Spinal cord (tissue), 10 donors: ENCODE results near the gene RNLS. TPM values are rescaled to one million over a fixed set of nuclear protein-coding genes. Genes with fewer than 3 reads are reported as not detected.
A peak's percentile ranks its signal among the peaks of the same experiment; 100 is the strongest.

Experiments used
- DNase-seq, 6 donors: peaks; one replicate each; pipeline versions ENCODE4 v3.0.0 to v3.0.0-alpha.2; 2013 to 2015; ENCODE audit warnings: low spot score in 6 of 6, low read depth in 4 of 6
- H3K27ac ChIP-seq: one replicate; pipeline ENCODE4 v1.5.1; 2013; ENCODE audit warnings: low read depth, low read length, control low read depth
- H3K27me3 ChIP-seq: one replicate; pipeline ENCODE4 v1.6.1; 2013; ENCODE audit warnings: low read length; ENCODE audit not compliant: control insufficient read depth, insufficient read depth
- H3K36me3 ChIP-seq: one replicate; pipeline ENCODE4 v1.6.1; 2013; ENCODE audit warnings: low read length; ENCODE audit not compliant: control insufficient read depth, insufficient read depth
- H3K4me1 ChIP-seq: one replicate; pipeline ENCODE4 v1.6.1; 2013; ENCODE audit warnings: low read length; ENCODE audit not compliant: control insufficient read depth, insufficient read depth
- H3K4me3 ChIP-seq: one replicate; pipeline ENCODE4 v1.5.1; 2013; ENCODE audit warnings: low read depth, low read length, control low read depth
- H3K9me3 ChIP-seq: one replicate; pipeline ENCODE4 v1.6.1; 2013; ENCODE audit warnings: low read length; ENCODE audit not compliant: control insufficient read depth, insufficient read depth
- WGBS: methylation state at CpG from one replicate; pipeline ENCODE4 v1.1.5; 2013; ENCODE audit warnings: missing lambda C conversion rate; ENCODE audit not compliant: insufficient coverage; 5-methylcytosine and 5-hydroxymethylcytosine counted together
- polyA plus RNA-seq, 2 donors: library from polyadenylated mRNA; unstranded; fragments of 120-200 nt; gene quantifications; one replicate each; pipeline ENCODE4 v1.2.1, GENCODE V29; 2013; ENCODE audit not compliant: insufficient read length in 2 of 2
- total RNA-seq, 2 donors: library from RNA; depleted of rRNA in 1 of 2; stranded (reverse); fragments of 120-200 nt in 1 of 2; fragments of >200 nt in 1 of 2; gene quantifications; one replicate each; pipeline versions ENCODE4 v1.2.3 to v1.2.4, GENCODE V29; 2013 to 2014
- donor health status: healthy.

The RNLS gene
- total and polyA plus RNA-seq, 4 donors, result 6.1 to 16.1 (median 7.7) TPM

GRCh38 chr10:88428442-88428841 lies 154.7 kb downstream of the RNLS start:
- Histone ChIP-seq H3K27me3 (no peaks in the 10 kb centered on the region), H3K4me3 (no peak overlapping the region), H3K27ac (no peak overlapping the region), H3K36me3 (no peaks in the 10 kb centered on the region), H3K9me3 (no peaks in the 10 kb centered on the region), H3K4me1 (no peaks in the 10 kb centered on the region)
- 33% methylated on average over 1 of the region's 1 CpG for WGBS
- peak in 2 of 6 donors; percentile 19 to 74 for DNase-seq

GRCh38 chr10:88427024-88427423 lies 156.1 kb downstream of the RNLS start:
- Histone ChIP-seq H3K27ac (no peak overlapping the region), H3K27me3 (no peaks in the 10 kb centered on the region), H3K4me1 (no peaks in the 10 kb centered on the region), H3K9me3 (no peaks in the 10 kb centered on the region), H3K4me3 (no peak overlapping the region), H3K36me3 (no peaks in the 10 kb centered on the region)
- no peak for DNase-seq
- whole genome bisulfite sequencing, result no CpG with 5 or more reads among the region's 2 CpGs

- H3K4me1 ChIP-seq, result no peaks in the 10 kb centered on the region
Observed at GRCh38 chr10:88424881-88425280, 158.2 kb downstream of the RNLS start.

GRCh38 chr10:88423732-88424131 lies 159.4 kb downstream of the RNLS start:
- no peak overlapping the region for H3K27ac ChIP-seq
- H3K9me3 ChIP-seq, result no peaks in the 10 kb centered on the region
- H3K4me3 ChIP-seq, result no peak overlapping the region
- DNase-seq, result no peak
- no peaks in the 10 kb centered on the region for H3K36me3 ChIP-seq
- no peaks in the 10 kb centered on the region for H3K27me3 ChIP-seq
- H3K4me1 ChIP-seq, result no peaks in the 10 kb centered on the region

More at GRCh38 chr10:88424881-88425280, 158.2 kb downstream of the RNLS start:
- Histone ChIP-seq H3K9me3 (no peaks in the 10 kb centered on the region), H3K27me3 (no peaks in the 10 kb centered on the region), H3K36me3 (no peaks in the 10 kb centered on the region), H3K27ac (no peak overlapping the region), H3K4me3 (no peak overlapping the region)
- no peak for DNase-seq
- no CpG with 5 or more reads among the region's 5 CpGs for WGBS

GRCh38 chr10:88421590-88421989 lies 161.5 kb downstream of the RNLS start:
- Histone ChIP-seq H3K27me3 (no peaks in the 10 kb centered on the region), H3K27ac (no peak overlapping the region), H3K36me3 (no peaks in the 10 kb centered on the region), H3K4me3 (no peak overlapping the region), H3K4me1 (no peaks in the 10 kb centered on the region), H3K9me3 (no peaks in the 10 kb centered on the region)
- WGBS, result 100% methylated on average over 2 of the region's 4 CpGs
- DNase-seq, result no peak

- Histone ChIP-seq H3K4me3 (no peak overlapping the region), H3K27me3 (no peaks in the 10 kb centered on the region), H3K4me1 (no peaks in the 10 kb centered on the region), H3K36me3 (no peaks in the 10 kb centered on the region), H3K9me3 (no peaks in the 10 kb centered on the region), H3K27ac (no peak overlapping the region)
- WGBS, result no CpG with 5 or more reads among the region's 1 CpG
- no peak for DNase-seq
Observed at GRCh38 chr10:88418871-88419270, 164.2 kb downstream of the RNLS start.

- WGBS, result 20% methylated on average over 1 of the region's 3 CpGs
- no peaks in the 10 kb centered on the region for H3K4me1 ChIP-seq
- H3K4me3 ChIP-seq, result no peak overlapping the region
- no peak overlapping the region for H3K27ac ChIP-seq
- no peaks in the 10 kb centered on the region for H3K9me3 ChIP-seq
- no peaks in the 10 kb centered on the region for H3K27me3 ChIP-seq
- H3K36me3 ChIP-seq, result no peaks in the 10 kb centered on the region
- DNase-seq, result no peak
Observed at GRCh38 chr10:88417387-88418030, 165.6 kb downstream of the RNLS start.

- no peak for DNase-seq
- Histone ChIP-seq H3K9me3 (no peaks in the 10 kb centered on the region), H3K36me3 (no peaks in the 10 kb centered on the region), H3K4me1 (no peaks in the 10 kb centered on the region), H3K27ac (peak overlapping the region; percentile 10), H3K4me3 (no peak overlapping the region), H3K27me3 (no peaks in the 10 kb centered on the region)
- 100% methylated on average over 1 of the region's 1 CpG for WGBS
Observed at GRCh38 chr10:88416801-88417200, 166.3 kb downstream of the RNLS start.

GRCh38 chr10:88415533-88416130 lies 167.5 kb downstream of the RNLS start:
- DNase-seq, result no peak
- Histone ChIP-seq H3K27ac (no peak overlapping the region), H3K4me3 (no peak overlapping the region), H3K9me3 (no peaks in the 10 kb centered on the region), H3K36me3 (no peaks in the 10 kb centered on the region), H3K27me3 (no peaks in the 10 kb centered on the region), H3K4me1 (no peaks in the 10 kb centered on the region)
- no CpG with 5 or more reads among the region's 1 CpG for WGBS

GRCh38 chr10:88413412-88413811 lies 169.7 kb downstream of the RNLS start:
- no peak overlapping the region for H3K27ac ChIP-seq
- no peaks in the 10 kb centered on the region for H3K27me3 ChIP-seq
- no peak for DNase-seq
- H3K4me3 ChIP-seq, result no peak overlapping the region
- no peaks in the 10 kb centered on the region for H3K9me3 ChIP-seq
- no peaks in the 10 kb centered on the region for H3K4me1 ChIP-seq
- WGBS, result 100% methylated on average over 1 of the region's 3 CpGs
- no peaks in the 10 kb centered on the region for H3K36me3 ChIP-seq
